Measurements from ENCODE around the gene SLC34A1.

Gene SLC34A1

GRCh38 chr5:177384134-177384533, at the start of gene SLC34A1:
TSS of gene SLC34A1 (plus strand) at chr5:177384434. CDS start at chr5:177385742, 1,308 bp downstream.
- ChIA-PET POLR2A (no interaction called here), CTCF (interaction anchor here (1.4 to 35.1 kb wide), 6 partner anchors 4 to 117 kb away, joined by 3 to 853 read pairs (median 6); partner anchors contain the start of genes F12, PFN3 and SLC34A1)
- H3K4me3 ChIP-seq (ENCODE audit: low read depth, low read length): no peak within 1 kb of the TSS
- no peak for TF ChIP-seq CTCF (IDR thresholded peaks at IDR 0.05; ENCODE audit: insufficient read depth, low read length, missing control alignments)
- no peak for DNase-seq (ENCODE audit: low read depth, low spot score)

GRCh38 chr5:177334781-177335700, 49.2 kb upstream of the SLC34A1 start:
- ChIA-PET CTCF (interaction anchor here (0.6 to 2.1 kb wide), 9 partner anchors 10 to 221 kb away, joined by 3 to 9 read pairs (median 3); no protein-coding TSS in a partner anchor), POLR2A (no interaction called here)
- no peak for TF ChIP-seq CTCF (IDR thresholded peaks at IDR 0.05; ENCODE audit: insufficient read depth, low read length, missing control alignments)
- no peak overlapping the region for H3K4me3 ChIP-seq (ENCODE audit: low read depth, low read length)
- no peak for DNase-seq (ENCODE audit: low read depth, low spot score)

GRCh38 chr5:177335701-177336065, 48.6 kb upstream of the SLC34A1 start:
- POLR2A ChIA-PET: no interaction called here
- CTCF ChIA-PET: interaction anchor here (1.0 to 1.5 kb wide), 6 partner anchors 9 to 224 kb away, joined by 3 to 5 read pairs (median 4); no protein-coding TSS in a partner anchor
- no peak for TF ChIP-seq CTCF (IDR thresholded peaks at IDR 0.05; ENCODE audit: insufficient read depth, low read length, missing control alignments)
- H3K4me3 ChIP-seq (ENCODE audit: low read depth, low read length): no peak overlapping the region
- no peak for DNase-seq (ENCODE audit: low read depth, low spot score)

- CTCF ChIA-PET: interaction anchor here (1.0 to 1.5 kb wide), 7 partner anchors 9 to 225 kb away, joined by 3 to 5 read pairs (median 4); no protein-coding TSS in a partner anchor
- no peak for DNase-seq (ENCODE audit: low read depth, low spot score)
Observed at GRCh38 chr5:177336112-177336511, 48.1 kb upstream of the SLC34A1 start.

GRCh38 chr5:177336603-177337494, 47.4 kb upstream of the SLC34A1 start:
- ChIA-PET CTCF (interaction anchor here (1.0 to 1.7 kb wide), 7 partner anchors 8 to 225 kb away, joined by 3 to 5 read pairs (median 4); no protein-coding TSS in a partner anchor), POLR2A (interaction anchor here (0.6 to 0.8 kb wide), 2 partner anchors 12 to 14 kb away, joined by 3 to 4 read pairs; no protein-coding TSS in a partner anchor)
- no peak overlapping the region for H3K4me3 ChIP-seq (ENCODE audit: low read depth, low read length)
- DNase-seq (ENCODE audit: low read depth, low spot score): no peak
- no peak for TF ChIP-seq CTCF (IDR thresholded peaks at IDR 0.05; ENCODE audit: insufficient read depth, low read length, missing control alignments)

More at GRCh38 chr5:177336112-177336511, 48.1 kb upstream of the SLC34A1 start:
- peak; percentile 49 for TF ChIP-seq CTCF (IDR thresholded peaks at IDR 0.05; ENCODE audit: insufficient read depth, low read length, missing control alignments)
- POLR2A ChIA-PET: no interaction called here
- H3K4me3 ChIP-seq (ENCODE audit: low read depth, low read length): no peak overlapping the region
